HG03045 (cell line): ENCODE data around the gene DCAF16.

ENCODE experiments used
- ATAC-seq: cut with Tn5 transposase; IDR thresholded peaks from one replicate; pipeline ENCODE4 v1.9.1; 2021; ENCODE audit warnings: mild to moderate bottlenecking, moderate library complexity; ENCODE audit not compliant: unreplicated experiment

DCAF16 gene

GRCh38 chr4:17785858-17786257 lies 24.7 kb downstream of the DCAF16 start:
- no peak for ATAC-seq

- ATAC-seq: no peak
These were observed 29.0 kb downstream of the DCAF16 start, which contains the start of gene FAM184B for GRCh38 chr4:17781300-17782287. Gene FAM184B, minus strand, starts transcription at chr4:17781621. Its CDS starts 322 bp downstream, at chr4:17781299.

GRCh38 chr4:17780501-17781299 lies 29.9 kb downstream of the DCAF16 start:
- no peak for ATAC-seq

- no peak for ATAC-seq
These were observed 32.1 kb downstream of the DCAF16 start for GRCh38 chr4:17778431-17778830.

GRCh38 chr4:17773135-17773698 lies 37.3 kb downstream of the DCAF16 start:
- ATAC-seq: no peak

GRCh38 chr4:17771284-17771908 lies 39.2 kb downstream of the DCAF16 start:
- no peak for ATAC-seq

GRCh38 chr4:17770845-17771244 lies 39.7 kb downstream of the DCAF16 start:
- no peak for ATAC-seq

GRCh38 chr4:17769406-17770174 lies 41.0 kb downstream of the DCAF16 start:
- ATAC-seq: no peak

- ATAC-seq: no peak
These were observed 43.6 kb downstream of the DCAF16 start for GRCh38 chr4:17766826-17767458.

GRCh38 chr4:17765514-17766286 lies 44.9 kb downstream of the DCAF16 start:
- no peak for ATAC-seq

- no peak for ATAC-seq
These were observed 46.6 kb downstream of the DCAF16 start for GRCh38 chr4:17763931-17764330.

- ATAC-seq: no peak
These were observed 47.1 kb downstream of the DCAF16 start for GRCh38 chr4:17763416-17763815.

GRCh38 chr4:17762726-17763125 lies 47.8 kb downstream of the DCAF16 start:
- ATAC-seq: no peak

GRCh38 chr4:17761062-17761461 lies 49.5 kb downstream of the DCAF16 start:
- ATAC-seq: no peak

- ATAC-seq: no peak
These were observed 49.9 kb downstream of the DCAF16 start for GRCh38 chr4:17760626-17761025.

- no peak for ATAC-seq
These were observed 52.1 kb downstream of the DCAF16 start for GRCh38 chr4:17758485-17758884.

GRCh38 chr4:17757621-17758020 lies 52.9 kb downstream of the DCAF16 start:
- ATAC-seq: no peak

GRCh38 chr4:17753646-17754045 lies 56.9 kb downstream of the DCAF16 start:
- no peak for ATAC-seq
